Ishikawa (cell line): ENCODE results near the gene DNAL4.

Experiments used
- CEBPB ChIP-seq: IDR thresholded peaks from 2 replicates; pipeline ENCODE4 v1.6.1; 2012
- CREB1 ChIP-seq: IDR thresholded peaks from 2 replicates; pipeline ENCODE4 v1.6.1; 2012; ENCODE audit warnings: low read depth
- EGR1 ChIP-seq: IDR thresholded peaks from 2 replicates; pipeline ENCODE4 v1.6.1; 2012
- EP300 ChIP-seq: IDR thresholded peaks from 2 replicates; pipeline ENCODE4 v1.6.1; 2012; ENCODE audit warnings: borderline replicate concordance
- FOXM1 ChIP-seq: IDR thresholded peaks from 2 replicates; pipeline ENCODE4 v1.6.1; 2012; ENCODE audit warnings: low read depth, borderline replicate concordance
- NFIC ChIP-seq: IDR thresholded peaks from 2 replicates; pipeline ENCODE4 v1.6.1; 2012
- RAD21 ChIP-seq: IDR thresholded peaks from 2 replicates; pipeline ENCODE4 v1.6.1; 2012; ENCODE audit warnings: low read depth
- TAF1 ChIP-seq: IDR thresholded peaks from 2 replicates; pipeline ENCODE4 v1.6.1; 2012; ENCODE audit warnings: low read depth, mild to moderate bottlenecking
- TCF12 ChIP-seq: IDR thresholded peaks from 2 replicates; pipeline ENCODE4 v1.6.1; 2012; ENCODE audit warnings: low read depth
- TEAD4 ChIP-seq: IDR thresholded peaks from 2 replicates; pipeline ENCODE4 v1.6.1; 2012
- YY1 ChIP-seq: IDR thresholded peaks from 2 replicates; pipeline ENCODE4 v1.6.1; 2012; ENCODE audit warnings: low read depth
- ZBTB7A ChIP-seq: IDR thresholded peaks from 2 replicates; pipeline ENCODE4 v1.6.1; 2012; ENCODE audit warnings: low read depth
- TF ChIP-seq, protein P1 (sequence below): IDR thresholded peaks from 2 replicates; pipeline ENCODE4 v1.6.1; 2012; ENCODE audit warnings: low read depth, mild to moderate bottlenecking
- TF ChIP-seq, protein P2 (sequence below): IDR thresholded peaks from 2 replicates; pipeline ENCODE4 v1.6.1; 2012
- TF ChIP-seq, protein P3 (sequence below): IDR thresholded peaks from 2 replicates; pipeline ENCODE4 v1.6.1; 2012

DNAL4 gene

DNA sequence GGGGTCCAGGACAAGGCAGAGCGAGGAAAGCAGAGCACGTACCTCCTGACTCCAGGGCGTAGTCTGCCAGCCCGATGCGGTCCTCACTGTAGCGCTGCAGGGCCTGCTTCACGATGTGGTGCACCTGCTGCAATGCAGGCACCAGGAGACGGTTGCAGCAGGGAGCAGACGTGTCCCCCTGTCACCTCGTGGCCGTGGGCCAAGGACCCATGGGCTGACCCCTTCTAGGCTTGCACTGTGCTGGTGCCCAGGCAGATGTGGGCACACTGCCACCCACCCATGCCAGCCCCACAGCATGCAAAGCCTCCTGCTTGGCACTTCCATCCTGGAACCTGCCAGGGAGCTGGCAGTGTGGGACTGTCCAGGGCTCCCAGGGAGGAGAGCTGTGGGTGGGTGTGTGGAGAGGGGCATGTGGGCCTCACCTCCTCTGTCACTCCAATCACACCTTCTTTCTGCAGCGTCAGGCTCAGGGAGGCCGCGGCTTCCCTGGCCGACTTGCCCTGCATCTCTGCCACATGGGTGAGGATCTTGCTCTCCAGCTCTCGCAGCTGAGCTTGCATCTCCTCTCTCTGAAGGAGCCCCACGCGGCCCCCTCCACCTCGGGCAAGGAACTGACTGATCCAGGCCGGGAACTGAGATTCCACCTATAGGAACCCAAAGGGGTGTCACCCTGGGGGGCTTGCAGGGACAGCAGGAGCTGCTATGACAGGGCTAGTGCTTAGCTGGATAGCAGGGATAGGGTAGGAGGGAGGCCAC is 54.5 kb downstream of the DNAL4 start:
- TF ChIP-seq, protein P1, sequence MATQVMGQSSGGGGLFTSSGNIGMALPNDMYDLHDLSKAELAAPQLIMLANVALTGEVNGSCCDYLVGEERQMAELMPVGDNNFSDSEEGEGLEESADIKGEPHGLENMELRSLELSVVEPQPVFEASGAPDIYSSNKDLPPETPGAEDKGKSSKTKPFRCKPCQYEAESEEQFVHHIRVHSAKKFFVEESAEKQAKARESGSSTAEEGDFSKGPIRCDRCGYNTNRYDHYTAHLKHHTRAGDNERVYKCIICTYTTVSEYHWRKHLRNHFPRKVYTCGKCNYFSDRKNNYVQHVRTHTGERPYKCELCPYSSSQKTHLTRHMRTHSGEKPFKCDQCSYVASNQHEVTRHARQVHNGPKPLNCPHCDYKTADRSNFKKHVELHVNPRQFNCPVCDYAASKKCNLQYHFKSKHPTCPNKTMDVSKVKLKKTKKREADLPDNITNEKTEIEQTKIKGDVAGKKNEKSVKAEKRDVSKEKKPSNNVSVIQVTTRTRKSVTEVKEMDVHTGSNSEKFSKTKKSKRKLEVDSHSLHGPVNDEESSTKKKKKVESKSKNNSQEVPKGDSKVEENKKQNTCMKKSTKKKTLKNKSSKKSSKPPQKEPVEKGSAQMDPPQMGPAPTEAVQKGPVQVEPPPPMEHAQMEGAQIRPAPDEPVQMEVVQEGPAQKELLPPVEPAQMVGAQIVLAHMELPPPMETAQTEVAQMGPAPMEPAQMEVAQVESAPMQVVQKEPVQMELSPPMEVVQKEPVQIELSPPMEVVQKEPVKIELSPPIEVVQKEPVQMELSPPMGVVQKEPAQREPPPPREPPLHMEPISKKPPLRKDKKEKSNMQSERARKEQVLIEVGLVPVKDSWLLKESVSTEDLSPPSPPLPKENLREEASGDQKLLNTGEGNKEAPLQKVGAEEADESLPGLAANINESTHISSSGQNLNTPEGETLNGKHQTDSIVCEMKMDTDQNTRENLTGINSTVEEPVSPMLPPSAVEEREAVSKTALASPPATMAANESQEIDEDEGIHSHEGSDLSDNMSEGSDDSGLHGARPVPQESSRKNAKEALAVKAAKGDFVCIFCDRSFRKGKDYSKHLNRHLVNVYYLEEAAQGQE: no peak
- TF ChIP-seq ZBTB7A (no peak), TCF12 (no peak), CEBPB (no peak), TAF1 (no peak), RAD21 (no peak), FOXM1 (no peak), EP300 (no peak), YY1 (no peak), EGR1 (no peak)
- TF ChIP-seq, protein P2, sequence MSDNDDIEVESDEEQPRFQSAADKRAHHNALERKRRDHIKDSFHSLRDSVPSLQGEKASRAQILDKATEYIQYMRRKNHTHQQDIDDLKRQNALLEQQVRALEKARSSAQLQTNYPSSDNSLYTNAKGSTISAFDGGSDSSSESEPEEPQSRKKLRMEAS: no peak
- TF ChIP-seq, protein P3, sequence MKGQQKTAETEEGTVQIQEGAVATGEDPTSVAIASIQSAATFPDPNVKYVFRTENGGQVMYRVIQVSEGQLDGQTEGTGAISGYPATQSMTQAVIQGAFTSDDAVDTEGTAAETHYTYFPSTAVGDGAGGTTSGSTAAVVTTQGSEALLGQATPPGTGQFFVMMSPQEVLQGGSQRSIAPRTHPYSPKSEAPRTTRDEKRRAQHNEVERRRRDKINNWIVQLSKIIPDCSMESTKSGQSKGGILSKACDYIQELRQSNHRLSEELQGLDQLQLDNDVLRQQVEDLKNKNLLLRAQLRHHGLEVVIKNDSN: no peak

DNA sequence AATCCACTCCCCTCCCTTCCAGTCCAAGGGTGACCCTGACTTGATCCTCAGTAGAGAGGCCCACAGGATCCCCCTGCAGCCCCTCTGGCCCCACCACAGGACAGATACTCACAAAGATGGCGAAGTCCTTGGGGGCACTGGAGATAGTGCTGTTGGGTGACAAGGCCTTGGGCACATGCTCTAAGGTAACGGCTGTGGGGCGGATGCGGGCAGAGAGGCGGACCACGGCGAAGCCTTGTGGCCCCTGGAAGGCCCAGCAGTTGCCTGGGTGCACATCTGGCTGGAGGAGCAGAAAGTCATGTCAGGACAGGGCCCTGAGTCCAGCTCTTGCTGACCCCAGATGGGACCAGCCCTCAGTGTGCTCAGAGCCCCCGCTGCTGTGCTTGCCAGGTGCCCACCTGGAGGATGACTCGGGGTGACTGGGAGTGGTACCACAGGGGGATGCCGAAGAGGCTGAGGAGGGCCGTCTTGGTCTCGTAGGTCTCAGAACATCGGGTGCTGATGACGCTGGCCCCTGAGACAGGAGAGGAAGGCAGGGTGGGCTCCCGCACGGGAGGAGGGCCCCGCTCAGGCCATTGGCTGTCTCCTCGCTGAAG is 55.4 kb downstream of the DNAL4 start:
- TF ChIP-seq NFIC (no peak), FOXM1 (no peak), EGR1 (no peak), CREB1 (no peak), TAF1 (no peak), TEAD4 (no peak), ZBTB7A (no peak), EP300 (no peak), YY1 (no peak), RAD21 (no peak), CEBPB (no peak)
- TF ChIP-seq, protein P1: no peak
- TF ChIP-seq, protein P3: no peak
- TF ChIP-seq, protein P2: no peak

DNA sequence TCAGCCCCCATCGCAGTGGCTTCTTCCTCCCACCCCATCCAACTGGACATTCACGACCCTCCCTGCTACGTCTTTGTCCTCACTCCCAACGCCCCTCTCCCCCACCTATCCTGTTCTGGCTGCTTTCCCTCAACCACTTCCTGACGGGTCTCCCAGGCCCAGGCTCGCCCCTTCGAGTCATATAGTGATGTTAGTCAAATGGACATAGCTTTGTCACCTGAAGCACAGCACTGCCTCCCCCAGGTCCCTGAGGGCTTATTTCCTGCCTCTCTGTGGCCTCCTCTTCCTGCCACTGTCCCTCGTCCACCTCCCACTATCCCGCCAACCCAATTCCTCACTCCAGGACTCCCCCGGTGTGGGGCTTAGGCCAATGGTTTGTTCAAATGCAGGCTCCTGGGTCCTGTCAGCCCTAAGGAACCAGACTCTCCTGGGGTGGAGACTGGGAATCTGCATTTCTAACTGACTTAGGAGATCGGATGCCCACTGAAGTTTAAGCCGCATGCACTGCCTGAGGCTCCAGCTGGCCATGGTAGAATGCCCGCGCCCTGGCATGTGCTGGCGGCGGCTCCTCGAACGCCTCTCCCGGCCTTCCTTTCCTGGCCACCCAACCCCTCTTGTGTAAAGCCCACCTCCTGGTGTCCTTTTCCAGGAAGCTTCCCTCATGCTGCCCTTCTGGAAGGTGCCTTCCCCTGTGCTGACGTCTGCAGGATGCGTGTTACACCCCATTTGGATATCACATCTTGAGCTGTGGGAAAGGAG is 56.5 kb downstream of the DNAL4 start:
- TF ChIP-seq, protein P1: no peak
- TF ChIP-seq TEAD4 (no peak), CEBPB (no peak), RAD21 (no peak), TAF1 (no peak), YY1 (no peak), EP300 (no peak), ZBTB7A (no peak), FOXM1 (no peak), NFIC (no peak), TCF12 (no peak), EGR1 (no peak)
- TF ChIP-seq, protein P3: no peak
